WTC11 (cell line): Measurements from ENCODE around the gene CD96. TPM values are rescaled to one million over a fixed set of nuclear protein-coding genes. Genes with fewer than 3 reads are reported as not detected.

ENCODE experiments used
- ATAC-seq: fragments of 200-7000 bp; cut with Tn5 transposase; 2 replicates; pipeline ENCODE4 v1.10.0; 2021; ENCODE audit warnings: mild to moderate bottlenecking, moderate library complexity
- CTCF ChIA-PET: fragments of 300-600 bp; sonication (Branson Sonifier 250); formaldehyde crosslinking; loops from one replicate; lab custom pipeline; 2021; ENCODE audit warnings: antibody characterized with exemption; lab: Charles Lee
- POLR2A ChIA-PET: fragments of 350-600 bp; sonication (Branson Sonifier 250); formaldehyde crosslinking; loops from one replicate; lab custom pipeline; 2021; ENCODE audit warnings: antibody characterized with exemption; lab: Charles Lee
- DNase-seq: peaks from one replicate; pipeline ENCODE4 v3.0.0; 2021; ENCODE audit warnings: low spot score
- H3K27ac Mint-ChIP-seq: 2 replicates; pipeline ENCODE4 v1.8.0; 2021; ENCODE audit warnings: mixed read lengths
- H3K27me3 Mint-ChIP-seq: 2 replicates; pipeline ENCODE4 v1.8.0; 2021; ENCODE audit warnings: low read depth, mild to moderate bottlenecking, moderate library complexity, mixed read lengths
- H3K36me3 Mint-ChIP-seq: 2 replicates; pipeline ENCODE4 v1.8.0; 2021; ENCODE audit warnings: mixed read lengths
- H3K4me1 Mint-ChIP-seq: 2 replicates; pipeline ENCODE4 v1.8.0; 2022; ENCODE audit warnings: mixed read lengths
- H3K4me3 Mint-ChIP-seq: 2 replicates; pipeline ENCODE4 v1.8.0; 2021; ENCODE audit warnings: mild to moderate bottlenecking, moderate library complexity, mixed read lengths
- H3K9me3 Mint-ChIP-seq: 2 replicates; pipeline ENCODE4 v1.8.0; 2021; ENCODE audit warnings: mixed read lengths
- AFF4 ChIP-seq: sonication (generic); formaldehyde crosslinking; IDR thresholded peaks from 2 replicates; pipeline ENCODE4 v1.8.1; 2023; ENCODE audit warnings: mild to moderate bottlenecking, missing genetic modification reagents, borderline replicate concordance
- ATF1 ChIP-seq: sonication (generic); formaldehyde crosslinking; IDR thresholded peaks from 2 replicates; pipeline ENCODE4 v1.8.1; 2023; ENCODE audit warnings: mild to moderate bottlenecking, moderate library complexity, missing genetic modification reagents
- ATF6 ChIP-seq: sonication (generic); formaldehyde crosslinking; IDR thresholded peaks from 2 replicates; pipeline ENCODE4 v1.8.1; 2023; ENCODE audit warnings: mild to moderate bottlenecking, missing genetic modification reagents
- E2F4 ChIP-seq: sonication (generic); formaldehyde crosslinking; IDR thresholded peaks from 2 replicates; pipeline ENCODE4 v1.8.1; 2022; ENCODE audit warnings: low read depth, mild to moderate bottlenecking, moderate library complexity, missing genetic modification reagents, borderline replicate concordance
- E2F5 ChIP-seq: sonication (generic); formaldehyde crosslinking; IDR thresholded peaks from 2 replicates; pipeline ENCODE4 v1.8.1; 2022; ENCODE audit warnings: mild to moderate bottlenecking, moderate library complexity, missing genetic modification reagents
- ETV6 ChIP-seq: sonication (generic); formaldehyde crosslinking; IDR thresholded peaks from 2 replicates; pipeline ENCODE4 v1.8.1; 2022; ENCODE audit warnings: mild to moderate bottlenecking, missing genetic modification reagents
- GRHL2 ChIP-seq: fragments of 250-450 bp; sonication (Bioruptor Pico); IDR thresholded peaks from 2 replicates; pipeline ENCODE4 v1.8.0; 2022; ENCODE audit warnings: mild to moderate bottlenecking, moderate library complexity; ENCODE audit not compliant: insufficient replicate concordance, severe bottlenecking
- JAZF1 ChIP-seq: fragments of 250-450 bp; sonication (Bioruptor Pico); IDR thresholded peaks from 2 replicates; pipeline ENCODE4 v1.9.0; 2021; ENCODE audit warnings: moderate library complexity, mild to moderate bottlenecking, inconsistent platforms
- NFATC4 ChIP-seq: fragments of 250-450 bp; sonication (Bioruptor Pico); IDR thresholded peaks from 2 replicates; pipeline ENCODE4 v1.9.0; 2021; ENCODE audit warnings: mild to moderate bottlenecking
- NR3C1 ChIP-seq: sonication (generic); formaldehyde crosslinking; conservative IDR thresholded peaks from 2 replicates; pipeline ENCODE4 v1.8.1; 2023; ENCODE audit warnings: low read depth, mild to moderate bottlenecking, missing genetic modification reagents
- RELA ChIP-seq: sonication (generic); formaldehyde crosslinking; IDR thresholded peaks from 2 replicates; pipeline ENCODE4 v1.8.1; 2022; ENCODE audit warnings: missing genetic modification reagents, mild to moderate bottlenecking, borderline replicate concordance
- SP1 ChIP-seq: sonication (generic); formaldehyde crosslinking; conservative IDR thresholded peaks from 2 replicates; pipeline ENCODE4 v1.8.1; 2022; ENCODE audit warnings: missing genetic modification reagents
- TP53 ChIP-seq: sonication (generic); formaldehyde crosslinking; IDR thresholded peaks from 2 replicates; pipeline ENCODE4 v1.8.1; 2023; ENCODE audit warnings: mild to moderate bottlenecking, missing genetic modification reagents
- ZNF263 ChIP-seq: sonication (generic); formaldehyde crosslinking; IDR thresholded peaks from 2 replicates; pipeline ENCODE4 v1.8.1; 2022; ENCODE audit warnings: low read depth, mild to moderate bottlenecking, moderate library complexity, missing genetic modification reagents
- ZSCAN18 ChIP-seq: fragments of 250-450 bp; sonication (Bioruptor Pico); IDR thresholded peaks from 2 replicates; pipeline ENCODE4 v2.1.2; 2022; ENCODE audit warnings: mild to moderate bottlenecking, moderate library complexity
- total RNA-seq: library from RNA; stranded (reverse); gene quantifications from 3 replicates; pipeline ENCODE4 v1.2.3, GENCODE V29; 2021
- TF ChIP-seq, protein P1 (sequence below): sonication (generic); formaldehyde crosslinking; IDR thresholded peaks from 2 replicates; pipeline ENCODE4 v1.8.1; 2022; ENCODE audit warnings: mild to moderate bottlenecking, missing genetic modification reagents, moderate library complexity, borderline replicate concordance
- TF ChIP-seq, protein P2 (sequence below): sonication (generic); formaldehyde crosslinking; IDR thresholded peaks from 2 replicates; pipeline ENCODE4 v1.8.1; 2022; ENCODE audit warnings: low read depth, missing genetic modification reagents, borderline replicate concordance
- TF ChIP-seq, protein P3 (sequence below): sonication (generic); formaldehyde crosslinking; conservative IDR thresholded peaks from 2 replicates; pipeline ENCODE4 v1.8.1; 2023; ENCODE audit warnings: mild to moderate bottlenecking, low read depth, missing genetic modification reagents, moderate library complexity

CD96 gene
- total RNA-seq, 1 experiment from 2014 or later, result 0.33 TPM

DNA sequence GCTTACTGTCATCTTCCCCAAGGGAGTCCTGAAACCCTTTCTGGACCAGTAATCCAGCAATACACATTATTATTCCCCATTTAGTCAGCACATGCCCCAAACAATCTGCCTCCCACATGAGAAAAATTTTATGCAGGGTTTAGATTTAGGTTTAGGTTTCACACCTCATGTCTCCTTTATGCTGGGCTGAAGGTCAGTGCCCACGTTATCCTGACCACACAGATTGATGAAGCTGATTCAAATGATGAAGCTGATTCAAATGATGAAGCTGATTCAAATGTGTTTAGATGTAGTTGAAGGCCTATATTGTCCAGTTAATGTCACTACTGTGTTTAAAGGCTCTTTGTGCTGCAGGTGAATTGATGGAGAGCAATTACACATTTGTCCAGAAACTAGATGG lies 71.3 kb downstream of the CD96 start:
- Mint-ChIP-seq H3K4me1 (no peaks in the 10 kb centered on the region), H3K36me3 (peaks cover 5% of the 10 kb centered on the region; the same call in 1 of the 2 replicates), H3K27ac (no peak overlapping the region), H3K9me3 (peaks cover 14% of the 10 kb centered on the region), H3K4me3 (no peak overlapping the region), H3K27me3 (no peaks in the 10 kb centered on the region; the same call in 1 of the 2 replicates)
- no peak for ATAC-seq
- POLR2A ChIA-PET, result no interaction called here
- TF ChIP-seq ATF6, result no peak
- TF ChIP-seq, protein P1, sequence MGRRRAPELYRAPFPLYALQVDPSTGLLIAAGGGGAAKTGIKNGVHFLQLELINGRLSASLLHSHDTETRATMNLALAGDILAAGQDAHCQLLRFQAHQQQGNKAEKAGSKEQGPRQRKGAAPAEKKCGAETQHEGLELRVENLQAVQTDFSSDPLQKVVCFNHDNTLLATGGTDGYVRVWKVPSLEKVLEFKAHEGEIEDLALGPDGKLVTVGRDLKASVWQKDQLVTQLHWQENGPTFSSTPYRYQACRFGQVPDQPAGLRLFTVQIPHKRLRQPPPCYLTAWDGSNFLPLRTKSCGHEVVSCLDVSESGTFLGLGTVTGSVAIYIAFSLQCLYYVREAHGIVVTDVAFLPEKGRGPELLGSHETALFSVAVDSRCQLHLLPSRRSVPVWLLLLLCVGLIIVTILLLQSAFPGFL (CRISPR knock-in tag), result no peak
- TF ChIP-seq ETV6 (CRISPR knock-in tag), result no peak
- TF ChIP-seq, protein P2, sequence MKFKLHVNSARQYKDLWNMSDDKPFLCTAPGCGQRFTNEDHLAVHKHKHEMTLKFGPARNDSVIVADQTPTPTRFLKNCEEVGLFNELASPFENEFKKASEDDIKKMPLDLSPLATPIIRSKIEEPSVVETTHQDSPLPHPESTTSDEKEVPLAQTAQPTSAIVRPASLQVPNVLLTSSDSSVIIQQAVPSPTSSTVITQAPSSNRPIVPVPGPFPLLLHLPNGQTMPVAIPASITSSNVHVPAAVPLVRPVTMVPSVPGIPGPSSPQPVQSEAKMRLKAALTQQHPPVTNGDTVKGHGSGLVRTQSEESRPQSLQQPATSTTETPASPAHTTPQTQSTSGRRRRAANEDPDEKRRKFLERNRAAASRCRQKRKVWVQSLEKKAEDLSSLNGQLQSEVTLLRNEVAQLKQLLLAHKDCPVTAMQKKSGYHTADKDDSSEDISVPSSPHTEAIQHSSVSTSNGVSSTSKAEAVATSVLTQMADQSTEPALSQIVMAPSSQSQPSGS (CRISPR knock-in tag), result no peak
- TF ChIP-seq E2F4, result no peak
- TF ChIP-seq SP1, result no peak
- TF ChIP-seq NFATC4 (CRISPR knock-in tag), result no peak
- TF ChIP-seq TP53 (CRISPR knock-in tag), result no peak
- no peak for TF ChIP-seq NR3C1 (CRISPR knock-in tag)
- no peak for TF ChIP-seq ZSCAN18 (CRISPR knock-in tag)
- TF ChIP-seq ATF1 (CRISPR knock-in tag), result no peak
- TF ChIP-seq GRHL2 (CRISPR knock-in tag), result no peak
- TF ChIP-seq ZNF263 (CRISPR knock-in tag), result no peak
- TF ChIP-seq AFF4 (CRISPR knock-in tag), result no peak
- no peak for DNase-seq
- CTCF ChIA-PET, result no interaction called here

DNA sequence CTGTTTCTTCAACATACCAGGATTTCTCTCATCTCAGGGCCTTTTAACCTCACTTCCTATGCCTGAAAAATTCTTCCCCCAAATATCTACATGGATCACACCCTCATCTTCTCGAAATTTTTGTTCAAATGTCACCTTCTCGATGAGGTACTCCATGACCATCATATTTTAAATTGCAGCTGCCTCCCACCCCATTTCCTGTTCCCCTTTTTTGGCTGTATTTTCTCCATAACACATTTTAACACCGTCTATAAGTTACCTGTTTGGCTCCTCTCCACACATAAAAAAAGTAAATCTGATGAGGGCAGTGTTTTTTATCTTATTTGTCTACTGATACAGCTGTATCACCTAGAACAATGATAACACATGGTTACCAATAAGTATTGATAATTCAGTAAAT lies 73.9 kb downstream of the CD96 start:
- no peak for DNase-seq
- CTCF ChIA-PET, result interaction anchor here (4.2 kb wide), 1 partner anchor 38 kb away, joined by 11 read pairs; no protein-coding TSS in a partner anchor
- H3K27me3 Mint-ChIP-seq, result no peaks in the 10 kb centered on the region; the same call in 1 of the 2 replicates
- H3K4me1 Mint-ChIP-seq, result no peaks in the 10 kb centered on the region
- no peak overlapping the region for H3K27ac Mint-ChIP-seq
- H3K9me3 Mint-ChIP-seq, result peaks cover 14% of the 10 kb centered on the region
- no peak for ATAC-seq
- H3K4me3 Mint-ChIP-seq, result no peak overlapping the region
- peaks cover 5% of the 10 kb centered on the region; the same call in 1 of the 2 replicates for H3K36me3 Mint-ChIP-seq
- POLR2A ChIA-PET, result no interaction called here
- TF ChIP-seq, protein P3, sequence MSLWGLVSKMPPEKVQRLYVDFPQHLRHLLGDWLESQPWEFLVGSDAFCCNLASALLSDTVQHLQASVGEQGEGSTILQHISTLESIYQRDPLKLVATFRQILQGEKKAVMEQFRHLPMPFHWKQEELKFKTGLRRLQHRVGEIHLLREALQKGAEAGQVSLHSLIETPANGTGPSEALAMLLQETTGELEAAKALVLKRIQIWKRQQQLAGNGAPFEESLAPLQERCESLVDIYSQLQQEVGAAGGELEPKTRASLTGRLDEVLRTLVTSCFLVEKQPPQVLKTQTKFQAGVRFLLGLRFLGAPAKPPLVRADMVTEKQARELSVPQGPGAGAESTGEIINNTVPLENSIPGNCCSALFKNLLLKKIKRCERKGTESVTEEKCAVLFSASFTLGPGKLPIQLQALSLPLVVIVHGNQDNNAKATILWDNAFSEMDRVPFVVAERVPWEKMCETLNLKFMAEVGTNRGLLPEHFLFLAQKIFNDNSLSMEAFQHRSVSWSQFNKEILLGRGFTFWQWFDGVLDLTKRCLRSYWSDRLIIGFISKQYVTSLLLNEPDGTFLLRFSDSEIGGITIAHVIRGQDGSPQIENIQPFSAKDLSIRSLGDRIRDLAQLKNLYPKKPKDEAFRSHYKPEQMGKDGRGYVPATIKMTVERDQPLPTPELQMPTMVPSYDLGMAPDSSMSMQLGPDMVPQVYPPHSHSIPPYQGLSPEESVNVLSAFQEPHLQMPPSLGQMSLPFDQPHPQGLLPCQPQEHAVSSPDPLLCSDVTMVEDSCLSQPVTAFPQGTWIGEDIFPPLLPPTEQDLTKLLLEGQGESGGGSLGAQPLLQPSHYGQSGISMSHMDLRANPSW (CRISPR knock-in tag), result no peak
- no peak for TF ChIP-seq JAZF1 (CRISPR knock-in tag)
- TF ChIP-seq E2F5 (CRISPR knock-in tag), result no peak
- TF ChIP-seq RELA (CRISPR knock-in tag), result no peak
